Measurements from ENCODE around the gene CPA4.
"Not testable (repeated sequence)": the region's sequence is repeated elsewhere in the genome, so short reads cannot be mapped to it uniquely, and the experiment has no call there.

CPA4 gene

GRCh38 chr7:130303551-130303950 lies 10.6 kb downstream of the CPA4 start:
- DNase-seq = no peak

DNA sequence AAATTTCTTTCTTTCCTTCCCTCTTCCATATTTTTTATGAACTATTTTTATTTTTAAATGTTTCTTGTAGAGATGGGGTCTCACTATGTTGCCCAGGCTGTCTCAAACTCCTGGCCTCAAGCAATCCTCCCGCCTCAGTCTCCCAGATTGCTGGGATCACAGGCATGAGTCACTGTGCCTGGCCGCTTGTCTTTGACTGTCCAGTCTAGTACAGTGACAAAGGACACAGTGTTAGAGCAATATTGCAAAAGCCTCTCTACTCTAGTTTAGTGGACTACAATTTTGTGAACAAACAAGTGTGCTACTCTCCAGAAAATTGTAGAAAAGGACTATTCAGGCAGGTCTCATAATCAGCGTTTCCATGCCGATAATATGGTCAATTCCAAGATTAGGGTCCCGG lies 11.0 kb downstream of the CPA4 start:
- DNase-seq = no peak

GRCh38 chr7:130304878-130305277 lies 11.9 kb downstream of the CPA4 start:
- DNase-seq = no peak

DNA sequence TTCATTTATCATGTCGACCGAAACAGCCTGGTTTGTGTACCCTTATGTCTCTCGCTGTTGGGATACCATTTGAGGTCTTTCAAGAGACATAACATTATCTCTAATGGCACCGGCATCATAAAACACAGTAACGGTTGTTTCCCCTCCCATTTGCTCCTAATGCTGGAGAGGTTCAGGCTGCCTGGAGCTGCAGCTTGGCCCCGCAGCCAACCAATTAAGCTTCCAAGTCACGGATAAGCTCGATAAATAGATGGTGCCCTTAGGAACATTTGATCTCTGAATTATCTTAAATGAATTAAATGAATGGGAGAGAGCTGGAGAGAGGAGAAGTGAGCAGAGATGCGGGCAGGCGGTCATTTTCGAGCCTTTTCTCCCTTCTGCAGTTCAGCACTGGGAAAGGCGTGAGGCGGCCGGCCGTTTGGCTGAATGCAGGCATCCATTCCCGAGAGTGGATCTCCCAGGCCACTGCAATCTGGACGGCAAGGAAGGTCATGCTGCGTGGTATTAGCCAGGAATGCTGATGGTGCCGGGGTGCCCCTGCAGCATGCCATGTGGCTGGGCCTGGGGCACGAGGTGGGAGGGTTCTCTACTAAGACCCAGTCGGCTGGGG lies 12.6 kb downstream of the CPA4 start:
- no peak for DNase-seq

GRCh38 chr7:130309986-130310385 lies 17.0 kb downstream of the CPA4 start:
- no peak for DNase-seq

DNA sequence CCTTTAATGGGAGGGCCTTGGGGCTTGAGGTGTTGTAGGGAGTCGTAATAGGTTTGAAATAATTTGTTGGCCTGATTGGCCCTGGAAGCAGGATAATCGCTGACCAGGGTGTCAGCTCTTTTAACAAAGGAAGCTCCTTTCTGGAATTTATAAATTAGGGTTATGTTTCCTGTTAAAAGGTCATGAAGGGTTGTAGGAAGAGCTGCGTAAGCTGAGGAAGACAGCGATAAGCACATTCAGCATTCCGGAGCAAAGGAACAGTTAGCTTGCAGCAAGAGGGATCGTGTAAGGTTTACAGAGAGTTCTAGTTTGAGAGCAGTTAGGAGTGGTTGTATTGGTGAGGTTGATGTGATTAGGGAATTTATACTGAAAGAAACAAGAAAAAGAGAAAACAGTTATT lies 21.3 kb downstream of the CPA4 start:
- DNase-seq = no peak

DNA sequence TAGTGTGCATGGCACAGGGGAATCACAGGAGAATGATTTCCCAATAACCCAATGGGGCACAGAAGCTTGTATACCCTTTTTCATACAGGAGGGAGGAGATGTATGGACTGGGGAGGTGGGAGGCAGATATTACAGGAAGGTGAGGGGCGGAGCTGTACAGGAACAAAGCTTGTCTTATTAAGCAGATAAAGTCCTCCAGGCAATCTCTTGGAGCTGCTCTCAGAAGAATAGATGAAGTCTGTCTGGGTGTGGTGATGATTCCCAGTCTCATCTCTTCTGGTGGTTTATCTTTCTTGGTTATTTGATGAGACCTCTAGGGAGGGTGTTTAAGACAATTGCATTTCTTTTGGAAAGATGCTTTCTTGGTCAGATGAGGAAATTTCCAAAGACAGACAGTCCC lies 26.6 kb downstream of the CPA4 start:
- DNase-seq = no peak

GRCh38 chr7:130321542-130322229 lies 28.7 kb downstream of the CPA4 start:
- DNase-seq = not testable (repeated sequence)

DNA sequence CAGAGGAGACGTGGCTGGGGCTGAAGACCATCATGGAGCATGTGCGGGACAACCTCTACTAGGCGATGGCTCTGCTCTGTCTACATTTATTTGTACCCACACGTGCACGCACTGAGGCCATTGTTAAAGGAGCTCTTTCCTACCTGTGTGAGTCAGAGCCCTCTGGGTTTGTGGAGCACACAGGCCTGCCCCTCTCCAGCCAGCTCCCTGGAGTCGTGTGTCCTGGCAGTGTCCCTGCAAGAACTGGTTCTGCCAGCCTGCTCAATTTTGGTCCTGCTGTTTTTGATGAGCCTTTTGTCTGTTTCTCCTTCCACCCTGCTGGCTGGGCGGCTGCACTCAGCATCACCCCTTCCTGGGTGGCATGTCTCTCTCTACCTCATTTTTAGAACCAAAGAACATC lies 29.7 kb downstream of the CPA4 start:
- DNase-seq = peak; percentile 64

DNA sequence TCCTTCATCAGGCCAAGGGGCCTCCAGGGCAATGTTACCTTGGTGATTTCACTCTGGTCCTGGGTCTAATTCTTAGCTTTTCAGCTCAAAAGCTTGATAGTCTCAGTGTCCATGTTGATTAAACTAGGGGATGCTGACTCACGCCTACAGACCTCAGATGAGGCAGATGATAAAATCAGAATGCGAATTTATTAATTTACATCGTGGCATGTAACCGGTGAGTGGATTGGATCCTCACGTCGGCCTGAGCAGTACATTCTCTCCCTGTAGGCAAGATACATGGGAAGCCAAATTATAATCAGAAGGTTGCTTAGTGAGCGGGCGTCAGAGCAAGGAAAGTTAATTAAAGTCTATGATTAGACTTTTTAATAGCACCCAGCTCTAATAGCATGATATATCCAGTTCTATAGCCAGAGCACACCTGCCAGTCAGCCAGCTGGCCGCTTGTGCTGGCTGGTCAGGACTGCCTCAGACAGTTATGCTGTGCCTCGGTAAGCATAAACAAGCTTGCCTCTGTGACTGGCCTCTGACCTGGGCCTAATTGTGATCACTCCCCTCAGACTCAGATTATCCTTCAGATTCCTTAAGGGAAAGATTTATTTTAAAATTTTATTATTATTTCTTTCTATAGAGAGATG lies 31.5 kb downstream of the CPA4 start:
- peak; percentile 78 for DNase-seq

GRCh38 chr7:130329681-130330080 lies 36.7 kb downstream of the CPA4 start:
- peak; percentile 73 for DNase-seq

DNA sequence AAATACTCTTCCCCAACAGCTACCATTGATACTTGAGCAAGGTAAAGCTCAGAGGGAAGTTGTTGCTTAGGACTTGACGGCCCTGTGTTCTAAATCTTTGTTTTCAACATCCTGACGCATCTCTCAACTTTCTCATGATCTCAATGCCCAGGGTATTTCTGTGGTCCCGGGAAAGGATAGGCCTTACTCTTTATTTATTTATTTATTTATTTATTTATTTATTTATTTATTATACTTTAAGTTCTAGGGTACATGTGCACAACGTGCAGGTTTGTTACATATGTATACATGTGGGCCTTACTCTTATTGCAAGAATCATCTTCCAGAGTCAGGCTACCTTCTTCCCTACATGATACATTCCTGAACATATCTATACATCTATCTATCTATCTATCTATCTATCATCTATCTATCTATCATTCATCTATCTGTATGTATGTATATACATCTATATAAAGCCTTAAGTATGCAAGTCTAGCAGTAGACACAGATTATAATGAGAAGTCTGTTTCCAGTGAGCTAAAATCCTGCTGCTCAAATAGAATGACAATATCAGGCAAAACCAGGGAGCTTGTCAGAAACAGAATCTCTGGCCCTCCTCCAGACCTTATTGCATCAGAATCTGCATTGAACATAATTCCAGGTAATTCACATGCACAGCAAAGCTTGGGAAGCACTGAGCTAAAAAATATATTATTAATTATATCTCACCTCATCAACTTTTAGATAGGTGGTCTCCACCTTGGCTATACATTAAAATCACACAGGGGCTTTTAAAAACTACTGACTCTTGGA lies 39.5 kb downstream of the CPA4 start:
- no peak for DNase-seq

DNA sequence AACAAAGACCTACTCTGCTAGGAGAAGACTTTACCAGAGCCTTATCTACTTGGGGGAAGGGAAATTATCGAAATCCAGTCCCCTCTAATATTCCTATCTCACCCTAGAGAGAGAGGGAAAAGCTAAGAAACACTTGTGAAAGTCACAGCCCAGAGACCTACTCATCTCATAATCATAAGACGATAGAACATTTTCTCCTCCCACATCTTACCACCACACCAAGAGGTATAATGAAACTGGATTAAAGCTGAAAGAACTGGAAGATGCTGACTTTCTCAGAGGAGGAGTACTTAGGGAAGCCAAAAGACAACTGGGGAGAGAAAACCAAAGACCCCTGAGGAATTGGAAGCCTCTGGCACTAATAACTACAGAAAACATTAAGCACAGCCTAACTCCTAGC lies 40.9 kb downstream of the CPA4 start:
- DNase-seq = no peak

DNA sequence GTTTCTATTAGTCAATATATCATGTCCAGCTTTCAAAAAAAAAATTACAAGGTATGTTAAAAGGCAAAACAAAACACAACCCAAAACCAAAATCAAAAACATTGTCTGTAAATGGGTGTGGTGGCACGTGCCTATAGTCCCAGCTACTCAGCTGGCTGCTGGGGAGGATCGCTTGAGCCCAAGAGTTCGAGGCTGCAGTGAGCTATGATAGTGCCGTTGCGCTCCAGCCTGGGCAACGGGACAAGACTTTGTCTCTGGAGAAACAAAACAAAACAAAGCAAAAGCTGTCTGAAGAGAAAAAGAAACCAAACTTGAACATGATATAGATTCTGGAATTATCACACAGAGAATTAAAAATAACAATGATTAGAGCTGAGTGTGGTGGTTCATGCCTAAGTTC lies 41.3 kb downstream of the CPA4 start:
- no peak for DNase-seq

GRCh38 chr7:130337410-130337971 lies 44.5 kb downstream of the CPA4 start:
- DNase-seq = no peak

- no peak for DNase-seq
Measured at GRCh38 chr7:130338233-130338632, 45.3 kb downstream of the CPA4 start.

GRCh38 chr7:130341882-130342281 lies 48.9 kb downstream of the CPA4 start:
- no peak for DNase-seq

DNA sequence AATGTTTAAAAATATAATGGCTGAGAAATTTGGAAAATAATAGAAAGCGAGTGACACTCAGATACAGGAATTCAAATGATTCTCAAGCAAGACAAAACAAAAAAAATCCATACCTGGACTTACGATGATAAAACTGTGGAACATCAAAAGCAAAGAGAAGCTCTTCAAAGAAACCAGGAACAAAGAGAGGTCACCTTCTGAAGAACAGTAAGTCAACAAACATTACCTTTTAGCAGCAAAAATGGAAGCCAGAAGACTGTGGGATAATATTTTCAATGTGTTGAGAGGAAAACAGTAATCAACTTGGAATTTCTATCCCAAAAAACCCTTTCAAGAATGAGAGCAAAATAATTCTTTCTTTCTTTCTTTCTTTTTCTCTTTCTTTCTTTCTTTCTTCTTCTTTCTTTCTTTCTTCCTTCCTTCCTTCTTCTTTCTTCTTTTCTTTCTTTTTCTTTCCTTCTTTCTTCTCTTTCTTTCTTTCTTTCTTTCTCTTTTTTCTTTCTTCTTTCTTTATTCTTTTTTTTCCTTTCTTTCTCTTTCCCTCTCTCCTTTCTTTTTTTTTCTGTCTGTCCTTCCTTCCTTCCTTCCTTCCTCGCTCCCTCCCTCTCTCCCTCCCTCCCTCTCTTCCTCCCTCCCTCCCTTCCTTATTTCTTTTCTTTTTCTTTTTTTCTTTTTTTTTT lies 49.9 kb downstream of the CPA4 start:
- DNase-seq = no peak

- DNase-seq = peak; percentile 22
Measured at GRCh38 chr7:130344271-130344866, 51.4 kb downstream of the CPA4 start, which contains the start of gene CPA5. TSS of gene CPA5 (plus strand) at chr7:130344816. CDS start at chr7:130346486, 1,670 bp downstream.

GRCh38 chr7:130345136-130345535 lies 52.2 kb downstream of the CPA4 start:
- DNase-seq = peak; percentile 89

DNA sequence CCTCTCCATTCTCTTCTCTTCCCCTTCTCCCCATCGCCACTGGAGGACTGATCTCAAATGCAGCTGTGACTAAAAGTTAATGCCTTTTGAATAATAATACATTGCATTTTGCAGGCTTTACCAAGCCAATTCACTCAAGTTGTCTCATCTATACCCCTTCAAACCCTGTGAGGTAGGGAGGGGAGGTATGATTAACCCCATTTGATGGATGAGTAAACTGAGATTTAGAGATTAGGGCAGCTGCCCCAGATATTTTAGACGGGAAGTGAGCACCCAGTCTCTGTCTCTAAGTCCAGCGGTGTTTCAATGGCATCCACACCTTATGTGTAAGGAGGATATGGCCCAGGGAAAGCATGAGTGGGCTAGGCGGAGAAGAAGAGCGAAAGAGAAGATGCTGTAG lies 52.8 kb downstream of the CPA4 start:
- DNase-seq = no peak
